ENCODE results near the gene MCCD1. TPM values are rescaled to one million over a fixed set of nuclear protein-coding genes. Genes with fewer than 3 reads are reported as not detected.

MCCD1 gene
- total and polyA plus RNA-seq, 8 donors = not detected

DNA sequence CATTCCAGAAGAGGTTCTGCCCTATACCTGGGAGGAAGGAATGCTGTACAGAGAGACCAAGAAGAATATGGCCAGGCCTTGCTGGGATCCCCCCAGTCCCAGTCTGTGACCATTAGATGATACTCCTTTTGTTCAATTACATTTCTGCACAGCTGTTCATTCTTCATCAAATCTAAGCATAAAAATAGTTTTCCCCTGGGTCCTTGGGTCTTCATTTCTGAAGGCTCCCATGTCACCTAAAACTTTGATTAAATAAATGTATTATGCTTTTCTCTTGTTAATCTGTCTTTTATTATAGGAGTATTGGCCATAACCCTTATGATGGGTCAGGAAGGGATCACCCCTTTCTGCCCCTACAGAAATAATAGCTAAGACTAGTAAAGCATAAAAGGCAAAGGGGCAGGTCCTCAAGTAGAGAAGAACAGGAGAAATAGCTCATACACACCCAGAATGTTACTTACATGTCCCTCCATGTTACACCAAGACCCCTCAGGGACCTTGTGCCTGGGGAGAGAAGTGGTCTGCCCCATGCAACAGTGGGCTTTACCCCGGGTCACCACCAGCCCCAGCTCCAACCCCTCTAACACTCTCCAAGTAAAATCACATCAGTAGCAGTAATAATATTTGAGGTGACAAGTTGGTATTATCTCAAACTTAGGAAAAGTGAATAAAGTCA lies 41.2 kb downstream of the MCCD1 start:
- FAIRE-seq = no peak
- TF ChIP-seq, protein P1, sequence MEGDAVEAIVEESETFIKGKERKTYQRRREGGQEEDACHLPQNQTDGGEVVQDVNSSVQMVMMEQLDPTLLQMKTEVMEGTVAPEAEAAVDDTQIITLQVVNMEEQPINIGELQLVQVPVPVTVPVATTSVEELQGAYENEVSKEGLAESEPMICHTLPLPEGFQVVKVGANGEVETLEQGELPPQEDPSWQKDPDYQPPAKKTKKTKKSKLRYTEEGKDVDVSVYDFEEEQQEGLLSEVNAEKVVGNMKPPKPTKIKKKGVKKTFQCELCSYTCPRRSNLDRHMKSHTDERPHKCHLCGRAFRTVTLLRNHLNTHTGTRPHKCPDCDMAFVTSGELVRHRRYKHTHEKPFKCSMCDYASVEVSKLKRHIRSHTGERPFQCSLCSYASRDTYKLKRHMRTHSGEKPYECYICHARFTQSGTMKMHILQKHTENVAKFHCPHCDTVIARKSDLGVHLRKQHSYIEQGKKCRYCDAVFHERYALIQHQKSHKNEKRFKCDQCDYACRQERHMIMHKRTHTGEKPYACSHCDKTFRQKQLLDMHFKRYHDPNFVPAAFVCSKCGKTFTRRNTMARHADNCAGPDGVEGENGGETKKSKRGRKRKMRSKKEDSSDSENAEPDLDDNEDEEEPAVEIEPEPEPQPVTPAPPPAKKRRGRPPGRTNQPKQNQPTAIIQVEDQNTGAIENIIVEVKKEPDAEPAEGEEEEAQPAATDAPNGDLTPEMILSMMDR (IDR thresholded peaks at IDR 0.05) = no peak

DNA sequence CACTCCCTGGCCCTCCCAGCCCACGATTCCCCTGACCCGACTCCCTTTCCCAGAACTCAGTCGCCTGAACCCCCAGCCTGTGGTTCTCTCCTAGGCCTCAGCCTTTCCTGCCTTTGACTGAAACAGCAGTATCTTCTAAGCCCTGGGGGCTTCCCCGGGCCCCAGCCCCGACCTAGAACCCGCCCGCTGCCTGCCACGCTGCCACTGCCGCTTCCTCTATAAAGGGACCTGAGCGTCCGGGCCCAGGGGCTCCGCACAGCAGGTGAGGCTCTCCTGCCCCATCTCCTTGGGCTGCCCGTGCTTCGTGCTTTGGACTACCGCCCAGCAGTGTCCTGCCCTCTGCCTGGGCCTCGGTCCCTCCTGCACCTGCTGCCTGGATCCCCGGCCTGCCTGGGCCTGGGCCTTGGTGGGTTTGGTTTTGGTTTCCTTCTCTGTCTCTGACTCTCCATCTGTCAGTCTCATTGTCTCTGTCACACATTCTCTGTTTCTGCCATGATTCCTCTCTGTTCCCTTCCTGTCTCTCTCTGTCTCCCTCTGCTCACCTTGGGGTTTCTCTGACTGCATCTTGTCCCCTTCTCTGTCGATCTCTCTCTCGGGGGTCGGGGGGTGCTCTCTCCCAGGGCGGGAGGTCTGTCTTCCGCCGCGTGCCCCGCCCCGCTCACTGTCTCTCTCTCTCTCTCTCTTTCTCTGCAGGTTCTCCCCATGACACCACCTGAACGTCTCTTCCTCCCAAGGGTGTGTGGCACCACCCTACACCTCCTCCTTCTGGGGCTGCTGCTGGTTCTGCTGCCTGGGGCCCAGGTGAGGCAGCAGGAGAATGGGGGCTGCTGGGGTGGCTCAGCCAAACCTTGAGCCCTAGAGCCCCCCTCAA lies 43.5 kb downstream of the MCCD1 start, which contains the start of gene LTA:
LTA (plus strand) TSS at position 249 of the 871 bp plus-strand sequence; CDS start at position 703, 454 bp downstream.
- H3K36me3 ChIP-seq = no peaks in the 10 kb centered on the region
- H3K9me3 ChIP-seq = no peaks in the 10 kb centered on the region
- no peak for FAIRE-seq
- DNase-seq = peak in 1 of 6 donors; percentile 57
- no peaks in the 10 kb centered on the region for H3K4me1 ChIP-seq
- TF ChIP-seq, protein P1 (IDR thresholded peaks at IDR 0.05) = no peak
- no peak within 1 kb of the TSS for H3K27ac ChIP-seq
- H3K4me3 ChIP-seq = no peak within 1 kb of the TSS
- 74 to 78% methylated on average over 26 to 27 of the region's 27 CpGs for WGBS, 2 donors
- intact Hi-C loops (cut with DNase I) = no loop called here
- no peaks in the 10 kb centered on the region for H3K27me3 ChIP-seq
- no peak for ATAC-seq

More for the DNA sequence above, 41.2 kb downstream of the MCCD1 start:
- ATAC-seq = no peak
- H3K9me3 ChIP-seq = no peaks in the 10 kb centered on the region
- no peak overlapping the region for H3K27ac ChIP-seq
- no peak overlapping the region for H3K4me3 ChIP-seq
- peak in 1 of 6 donors; percentile 2 for DNase-seq
- 43 to 48% methylated on average over 1 of the region's 1 CpG for WGBS, 2 donors
- H3K27me3 ChIP-seq = no peaks in the 10 kb centered on the region
- no peaks in the 10 kb centered on the region for H3K36me3 ChIP-seq
- no peaks in the 10 kb centered on the region for H3K4me1 ChIP-seq
- intact Hi-C loops (cut with DNase I) = no loop called here

DNA sequence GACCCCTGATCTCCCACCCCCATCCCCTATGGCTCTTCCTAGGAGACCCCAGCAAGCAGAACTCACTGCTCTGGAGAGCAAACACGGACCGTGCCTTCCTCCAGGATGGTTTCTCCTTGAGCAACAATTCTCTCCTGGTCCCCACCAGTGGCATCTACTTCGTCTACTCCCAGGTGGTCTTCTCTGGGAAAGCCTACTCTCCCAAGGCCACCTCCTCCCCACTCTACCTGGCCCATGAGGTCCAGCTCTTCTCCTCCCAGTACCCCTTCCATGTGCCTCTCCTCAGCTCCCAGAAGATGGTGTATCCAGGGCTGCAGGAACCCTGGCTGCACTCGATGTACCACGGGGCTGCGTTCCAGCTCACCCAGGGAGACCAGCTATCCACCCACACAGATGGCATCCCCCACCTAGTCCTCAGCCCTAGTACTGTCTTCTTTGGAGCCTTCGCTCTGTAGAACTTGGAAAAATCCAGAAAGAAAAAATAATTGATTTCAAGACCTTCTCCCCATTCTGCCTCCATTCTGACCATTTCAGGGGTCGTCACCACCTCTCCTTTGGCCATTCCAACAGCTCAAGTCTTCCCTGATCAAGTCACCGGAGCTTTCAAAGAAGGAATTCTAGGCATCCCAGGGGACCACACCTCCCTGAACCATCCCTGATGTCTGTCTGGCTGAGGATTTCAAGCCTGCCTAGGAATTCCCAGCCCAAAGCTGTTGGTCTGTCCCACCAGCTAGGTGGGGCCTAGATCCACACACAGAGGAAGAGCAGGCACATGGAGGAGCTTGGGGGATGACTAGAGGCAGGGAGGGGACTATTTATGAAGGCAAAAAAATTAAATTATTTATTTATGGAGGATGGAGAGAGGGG lies 44.7 kb downstream of the MCCD1 start:
- no peak for ATAC-seq
- Histone ChIP-seq H3K4me1 (peaks cover 0 to 6% (median 0%) of the 10 kb centered on the region in 3 donors), H3K36me3 (no peaks in the 10 kb centered on the region), H3K27ac (no peak overlapping the region), H3K9me3 (no peaks in the 10 kb centered on the region), H3K4me3 (no peak overlapping the region), H3K27me3 (no peaks in the 10 kb centered on the region)
- WGBS, 2 donors = 67 to 70% methylated on average over 9 of the region's 9 CpGs
- FAIRE-seq = no peak
- TF ChIP-seq, protein P1 (IDR thresholded peaks at IDR 0.05) = no peak
- intact Hi-C loops (cut with DNase I) = no loop called here
- peak in 1 of 6 donors; percentile 15 for DNase-seq

DNA sequence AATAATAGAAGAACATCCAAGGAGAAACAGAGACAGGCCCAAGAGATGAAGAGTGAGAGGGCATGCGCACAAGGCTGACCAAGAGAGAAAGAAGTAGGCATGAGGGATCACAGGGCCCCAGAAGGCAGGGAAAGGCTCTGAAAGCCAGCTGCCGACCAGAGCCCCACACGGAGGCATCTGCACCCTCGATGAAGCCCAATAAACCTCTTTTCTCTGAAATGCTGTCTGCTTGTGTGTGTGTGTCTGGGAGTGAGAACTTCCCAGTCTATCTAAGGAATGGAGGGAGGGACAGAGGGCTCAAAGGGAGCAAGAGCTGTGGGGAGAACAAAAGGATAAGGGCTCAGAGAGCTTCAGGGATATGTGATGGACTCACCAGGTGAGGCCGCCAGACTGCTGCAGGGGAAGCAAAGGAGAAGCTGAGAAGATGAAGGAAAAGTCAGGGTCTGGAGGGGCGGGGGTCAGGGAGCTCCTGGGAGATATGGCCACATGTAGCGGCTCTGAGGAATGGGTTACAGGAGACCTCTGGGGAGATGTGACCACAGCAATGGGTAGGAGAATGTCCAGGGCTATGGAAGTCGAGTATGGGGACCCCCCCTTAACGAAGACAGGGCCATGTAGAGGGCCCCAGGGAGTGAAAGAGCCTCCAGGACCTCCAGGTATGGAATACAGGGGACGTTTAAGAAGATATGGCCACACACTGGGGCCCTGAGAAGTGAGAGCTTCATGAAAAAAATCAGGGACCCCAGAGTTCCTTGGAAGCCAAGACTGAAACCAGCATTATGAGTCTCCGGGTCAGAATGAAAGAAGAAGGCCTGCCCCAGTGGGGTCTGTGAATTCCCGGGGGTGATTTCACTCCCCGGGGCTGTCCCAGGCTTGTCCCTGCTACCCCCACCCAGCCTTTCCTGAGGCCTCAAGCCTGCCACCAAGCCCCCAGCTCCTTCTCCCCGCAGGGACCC lies 45.6 kb downstream of the MCCD1 start:
- TF ChIP-seq, protein P1 (IDR thresholded peaks at IDR 0.05) = no peak
- Histone ChIP-seq H3K9me3 (no peaks in the 10 kb centered on the region), H3K4me3 (no peak overlapping the region), H3K36me3 (no peaks in the 10 kb centered on the region), H3K4me1 (peaks cover 0 to 9% (median 5%) of the 10 kb centered on the region in 3 donors), H3K27me3 (no peaks in the 10 kb centered on the region), H3K27ac (no peak overlapping the region)
- DNase-seq (peak in 1 of 6 donors; percentile 22), FAIRE-seq (no peak), ATAC-seq (no peak)
- 64 to 76% methylated on average over 14 of the region's 14 CpGs for WGBS, 2 donors
- intact Hi-C loops (cut with DNase I) = no loop called here

All from pancreas (tissue), 10 donors.